ENCODE data around the gene FBXW7.
A peak's percentile ranks its signal among the peaks of the same experiment; 100 is the strongest.

The FBXW7 gene

GRCh38 chr4:152510349-152511147 lies 25.3 kb downstream of the FBXW7 start:
- DNase-seq = no peak

- DNase-seq = no peak
Measured at GRCh38 chr4:152509595-152510225, 26.2 kb downstream of the FBXW7 start.

- DNase-seq = no peak
Measured at GRCh38 chr4:152508818-152509217, 27.1 kb downstream of the FBXW7 start.

- no peak for DNase-seq
Measured at GRCh38 chr4:152508386-152508785, 27.5 kb downstream of the FBXW7 start.

GRCh38 chr4:152503653-152504290 lies 32.1 kb downstream of the FBXW7 start:
- peak; percentile 48 for DNase-seq

GRCh38 chr4:152501846-152502536 lies 33.9 kb downstream of the FBXW7 start:
- peak; percentile 38 for DNase-seq

GRCh38 chr4:152500800-152501434 lies 35.0 kb downstream of the FBXW7 start:
- peak; percentile 81 for DNase-seq

- DNase-seq = no peak
Measured at GRCh38 chr4:152500275-152500674, 35.6 kb downstream of the FBXW7 start.

- no peak for DNase-seq
Measured at GRCh38 chr4:152499344-152499743, 36.5 kb downstream of the FBXW7 start.

- no peak for DNase-seq
Measured at GRCh38 chr4:152494020-152494419, 41.9 kb downstream of the FBXW7 start.

GRCh38 chr4:152488246-152488645 lies 47.6 kb downstream of the FBXW7 start:
- no peak for DNase-seq

GRCh38 chr4:152486429-152487389 lies 49.2 kb downstream of the FBXW7 start:
- no peak for DNase-seq

- DNase-seq = peak; percentile 65
Measured at GRCh38 chr4:152485726-152486276, 50.1 kb downstream of the FBXW7 start.

- no peak for DNase-seq
Measured at GRCh38 chr4:152482211-152482610, 53.7 kb downstream of the FBXW7 start.

GRCh38 chr4:152480901-152481300 lies 55.0 kb downstream of the FBXW7 start:
- DNase-seq = no peak

- DNase-seq = no peak
Measured at GRCh38 chr4:152480326-152480725, 55.6 kb downstream of the FBXW7 start.

- peak; percentile 51 for DNase-seq
Measured at GRCh38 chr4:152479428-152480026, 56.4 kb downstream of the FBXW7 start.

- DNase-seq = peak; percentile 57
Measured at GRCh38 chr4:152478461-152479237, 57.2 kb downstream of the FBXW7 start.

GRCh38 chr4:152476796-152477195 lies 59.1 kb downstream of the FBXW7 start:
- no peak for DNase-seq
